B cell (primary cell): ENCODE measurements around the gene NDRG2. TPM values are rescaled to one million over a fixed set of nuclear protein-coding genes. Genes with fewer than 3 reads are reported as not detected.

Experiments
- ATAC-seq: fragments of 200-7000 bp; cut with Tn5 transposase; one replicate; pipeline ENCODE4 v1.10.0; 2021; ENCODE audit warnings: low read depth, mild to moderate bottlenecking, moderate number of reproducible peaks, moderate library complexity
- CTCF ChIA-PET: fragments of 350-600 bp; sonication (Branson Sonifier 250); formaldehyde crosslinking; loops from one replicate; lab custom pipeline; 2021; ENCODE audit warnings: antibody characterized with exemption, inconsistent platforms; lab: Charles Lee
- POLR2A ChIA-PET: fragments of 350-600 bp; sonication (Branson Sonifier 250); formaldehyde crosslinking; loops from one replicate; lab custom pipeline; 2021; ENCODE audit warnings: antibody characterized with exemption; lab: Charles Lee
- DNase-seq: peaks from one replicate; pipeline ENCODE4 v3.0.0; 2013
- H2AFZ ChIP-seq: 2 replicates; pipeline ENCODE4 v1.6.1; 2012; ENCODE audit warnings: mild to moderate bottlenecking, low read depth, low read length; ENCODE audit not compliant: insufficient read depth, poor library complexity, severe bottlenecking
- H3K27ac ChIP-seq, 2 donors: 1 replicate in 1 of 2; 2 replicates in 1 of 2; pipeline ENCODE4 v1.5.1; 2012 to 2013; ENCODE audit warnings: low read length in 2 of 2, mild to moderate bottlenecking in 2 of 2, moderate library complexity in 1 of 2
- H3K27me3 ChIP-seq, 4 experiments: fragments of 200-600 bp in 1 of 4; sonication (generic) in 1 of 4; replicated peaks in 1 of 4; 1 replicate in 2 of 4; 2 replicates in 2 of 4; pipeline versions ENCODE4 v1.6.1 to v1.7.0; 2013 to 2016; ENCODE audit warnings: low read length in 3 of 4, mild to moderate bottlenecking in 2 of 4, mixed read lengths in 1 of 4, moderate library complexity in 1 of 4; ENCODE audit not compliant: insufficient read depth in 4 of 4, control insufficient read depth in 3 of 4; ENCODE audit errors: control extremely low read depth in 1 of 4
- H3K36me3 ChIP-seq, 2 experiments: replicated peaks in 1 of 2; 1 replicate in 1 of 2; 2 replicates in 1 of 2; pipeline versions ENCODE4 v1.6.1 to v1.7.1; 2013; ENCODE audit warnings: low read length in 1 of 2; ENCODE audit not compliant: insufficient read depth in 2 of 2, control insufficient read depth in 1 of 2; ENCODE audit errors: control extremely low read depth in 1 of 2, extremely low read depth in 1 of 2
- H3K4me1 ChIP-seq, 2 donors: fragments of 200-600 bp in 1 of 2; sonication (generic) in 1 of 2; 1 replicate in 1 of 2; 2 replicates in 1 of 2; pipeline versions ENCODE4 v1.5.1 to v1.6.1; 2013 to 2017; ENCODE audit warnings: low read length in 2 of 2; ENCODE audit not compliant: control insufficient read depth in 2 of 2, insufficient read depth in 2 of 2
- H3K4me2 ChIP-seq: replicated peaks from 2 replicates; pipeline ENCODE3; 2012; ENCODE audit warnings: mild to moderate bottlenecking, low read depth, low read length; ENCODE audit not compliant: poor library complexity, severe bottlenecking
- H3K4me3 ChIP-seq, 5 experiments: fragments of 200-600 bp in 1 of 5; sonication (generic) in 1 of 5; 1 replicate in 3 of 5; 2 replicates in 2 of 5; pipeline versions ENCODE4 v1.5.1 to v1.7.0; 2011 to 2016; ENCODE audit warnings: low read length in 4 of 5, mild to moderate bottlenecking in 4 of 5, low read depth in 2 of 5, control low read depth in 1 of 5, moderate library complexity in 1 of 5; ENCODE audit not compliant: insufficient read depth in 1 of 5; ENCODE audit errors: control extremely low read depth in 1 of 5, extremely low read depth in 1 of 5
- H3K79me2 ChIP-seq: fragments of 200-600 bp; sonication (generic); one replicate; pipeline ENCODE4 v1.6.0; 2016; ENCODE audit warnings: low read length; ENCODE audit not compliant: control insufficient read depth, insufficient read depth
- H3K9ac ChIP-seq: fragments of 200-600 bp; sonication (generic); 2 replicates; pipeline ENCODE4 v1.6.1; 2017; ENCODE audit warnings: mild to moderate bottlenecking, low read length, moderate library complexity
- H3K9me3 ChIP-seq, 3 donors: one replicate each; pipeline versions ENCODE4 v1.6.1 to v1.7.1; 2013; ENCODE audit warnings: low read length in 2 of 3; ENCODE audit not compliant: control insufficient read depth in 2 of 3, insufficient read depth in 1 of 3; ENCODE audit errors: control extremely low read depth in 1 of 3
- H4K20me1 ChIP-seq: 2 replicates; pipeline ENCODE4 v1.6.0; 2012; ENCODE audit warnings: mild to moderate bottlenecking, low read length; ENCODE audit not compliant: insufficient read depth, control insufficient read depth, poor library complexity, severe bottlenecking
- H3K27ac Mint-ChIP-seq: one replicate; pipeline ENCODE4 v1.8.0; 2021; ENCODE audit warnings: mixed read lengths
- H3K27me3 Mint-ChIP-seq: one replicate; pipeline ENCODE4 v1.8.0; 2021; ENCODE audit warnings: mixed read lengths
- H3K4me1 Mint-ChIP-seq: one replicate; pipeline ENCODE4 v1.8.0; 2021; ENCODE audit warnings: mixed read lengths
- H3K4me3 Mint-ChIP-seq: one replicate; pipeline ENCODE4 v1.8.0; 2021; ENCODE audit warnings: mixed read lengths
- H3K9me3 Mint-ChIP-seq: one replicate; pipeline ENCODE4 v1.8.0; 2022; ENCODE audit warnings: mixed read lengths; ENCODE audit not compliant: insufficient read depth
- EZH2 ChIP-seq: IDR thresholded peaks from 2 replicates; pipeline ENCODE4 v1.6.1; 2012; ENCODE audit warnings: borderline replicate concordance, low read depth, mild to moderate bottlenecking, moderate library complexity, low read length; ENCODE audit not compliant: insufficient read depth, poor library complexity, severe bottlenecking
- WGBS: methylation state at CpG from one replicate; pipeline ENCODE4 v1.1.5; 2013; ENCODE audit warnings: missing lambda C conversion rate; ENCODE audit not compliant: insufficient coverage; 5-methylcytosine and 5-hydroxymethylcytosine counted together
- intact Hi-C: fragments of 100-400 bp; cut with micrococcal nuclease; formaldehyde crosslinking; loops from one replicate; pipeline ENCODE4 v1.10.0; 2022
- polyA plus RNA-seq: library from polyadenylated mRNA; depleted of rRNA; stranded (reverse); fragments of >200 nt; gene quantifications from 2 replicates; pipeline ENCODE4 v1.2.3, GENCODE V29; 2012
- total RNA-seq, 2 donors: library from RNA; stranded (reverse); fragments of 120-200 nt in 1 of 2; gene quantifications; 1 replicate in 1 of 2; 2 replicates in 1 of 2; pipeline versions ENCODE4 v1.2.3 to v1.2.4, GENCODE V29; 2013 to 2022
- TF ChIP-seq, protein P1 (sequence below): fragments of 200-600 bp; IDR thresholded peaks from one replicate; pipeline ENCODE4 v1.8.0; 2022; ENCODE audit warnings: antibody characterized with exemption, mild to moderate bottlenecking

Gene NDRG2
- total and polyA plus RNA-seq, 2 donors (not counting 1 experiment from before 2014, with no cell fraction given), result 9.5 to 11.8 TPM

GRCh38 chr14:21053184-21054122 lies 28.6 kb upstream of the NDRG2 start:
- no peaks in the 10 kb centered on the region for H3K4me1 Mint-ChIP-seq
- H3K9me3 Mint-ChIP-seq, result no peaks in the 10 kb centered on the region
- Histone ChIP-seq H2AFZ (no peak overlapping the region), H3K79me2 (no peaks in the 10 kb centered on the region), H3K27ac (no peak overlapping the region), H3K27me3 (peaks cover 0 to 10% (median 5%) of the 10 kb centered on the region in 4 experiments), H3K9me3 (no peaks in the 10 kb centered on the region), H4K20me1 (no peaks in the 10 kb centered on the region), H3K4me1 (no peaks in the 10 kb centered on the region), H3K4me3 (no peak overlapping the region), H3K4me2 (no peak overlapping the region), H3K36me3 (no peaks in the 10 kb centered on the region), H3K9ac (no peak overlapping the region)
- H3K27me3 Mint-ChIP-seq, result peaks cover 35% of the 10 kb centered on the region
- WGBS, result 94% methylated on average over 19 of the region's 20 CpGs
- CTCF ChIA-PET, result interaction anchor here (1.3 to 1.4 kb wide), 2 partner anchors 15 to 39 kb away, joined by 4 to 6 read pairs; no protein-coding TSS in a partner anchor
- POLR2A ChIA-PET, result no interaction called here
- H3K4me3 Mint-ChIP-seq, result no peak overlapping the region
- DNase-seq (no peak), ATAC-seq (no peak)
- no peak overlapping the region for H3K27ac Mint-ChIP-seq
- TF ChIP-seq, protein P1, sequence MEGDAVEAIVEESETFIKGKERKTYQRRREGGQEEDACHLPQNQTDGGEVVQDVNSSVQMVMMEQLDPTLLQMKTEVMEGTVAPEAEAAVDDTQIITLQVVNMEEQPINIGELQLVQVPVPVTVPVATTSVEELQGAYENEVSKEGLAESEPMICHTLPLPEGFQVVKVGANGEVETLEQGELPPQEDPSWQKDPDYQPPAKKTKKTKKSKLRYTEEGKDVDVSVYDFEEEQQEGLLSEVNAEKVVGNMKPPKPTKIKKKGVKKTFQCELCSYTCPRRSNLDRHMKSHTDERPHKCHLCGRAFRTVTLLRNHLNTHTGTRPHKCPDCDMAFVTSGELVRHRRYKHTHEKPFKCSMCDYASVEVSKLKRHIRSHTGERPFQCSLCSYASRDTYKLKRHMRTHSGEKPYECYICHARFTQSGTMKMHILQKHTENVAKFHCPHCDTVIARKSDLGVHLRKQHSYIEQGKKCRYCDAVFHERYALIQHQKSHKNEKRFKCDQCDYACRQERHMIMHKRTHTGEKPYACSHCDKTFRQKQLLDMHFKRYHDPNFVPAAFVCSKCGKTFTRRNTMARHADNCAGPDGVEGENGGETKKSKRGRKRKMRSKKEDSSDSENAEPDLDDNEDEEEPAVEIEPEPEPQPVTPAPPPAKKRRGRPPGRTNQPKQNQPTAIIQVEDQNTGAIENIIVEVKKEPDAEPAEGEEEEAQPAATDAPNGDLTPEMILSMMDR, result no peak
- intact Hi-C loops, result no loop called here

DNA sequence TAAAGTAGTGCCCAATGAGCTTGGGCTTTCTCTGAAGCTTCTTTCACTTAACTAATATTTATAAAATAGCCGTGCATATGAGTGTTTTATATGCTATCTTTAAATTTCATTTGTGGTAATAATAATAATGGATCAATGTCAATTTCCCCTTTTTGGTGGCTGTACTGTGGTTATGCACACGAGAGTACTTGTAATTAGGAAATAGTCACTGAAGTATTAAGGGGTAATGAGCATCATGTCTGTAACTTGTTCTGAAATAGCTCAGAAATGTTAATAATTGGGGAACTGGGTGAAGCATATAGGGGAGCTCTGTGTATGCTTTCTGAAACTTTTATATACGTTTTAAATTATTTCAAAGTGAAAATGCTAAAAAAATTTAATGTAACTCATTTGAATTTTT lies 25.7 kb upstream of the NDRG2 start:
- Mint-ChIP-seq H3K4me3 (no peak overlapping the region), H3K4me1 (no peaks in the 10 kb centered on the region), H3K9me3 (no peaks in the 10 kb centered on the region), H3K27ac (no peak overlapping the region), H3K27me3 (peaks cover 44% of the 10 kb centered on the region)
- no peak overlapping the region for H3K27ac ChIP-seq
- no peaks in the 10 kb centered on the region for H3K79me2 ChIP-seq
- no peak overlapping the region for H3K9ac ChIP-seq
- no peaks in the 10 kb centered on the region for H3K9me3 ChIP-seq
- H3K27me3 ChIP-seq, result peaks cover 0 to 15% (median 3%) of the 10 kb centered on the region in 4 experiments
- no peak for TF ChIP-seq EZH2
- TF ChIP-seq, protein P1, result no peak
- ATAC-seq (no peak), DNase-seq (no peak)
- no peak overlapping the region for H3K4me3 ChIP-seq
- H3K4me2 ChIP-seq, result no peak overlapping the region
- CTCF ChIA-PET, result interaction anchor here (1.0 to 2.6 kb wide), 3 partner anchors 10 to 36 kb away, joined by 3 to 11 read pairs (median 7); no protein-coding TSS in a partner anchor
- intact Hi-C loops, result no loop called here
- H2AFZ ChIP-seq, result no peak overlapping the region
- POLR2A ChIA-PET, result no interaction called here
- H3K4me1 ChIP-seq, result no peaks in the 10 kb centered on the region
- 22% methylated on average over 1 of the region's 3 CpGs for WGBS
- H3K36me3 ChIP-seq, result no peaks in the 10 kb centered on the region
- H4K20me1 ChIP-seq, result no peaks in the 10 kb centered on the region
